ENCODE data around the gene RASGRF2.

GRCh38 chr5:80916676-80917075, 43.5 kb upstream of the RASGRF2 start:
- no peak for TF ChIP-seq EZH2 (IDR thresholded peaks at IDR 0.05; ENCODE audit: insufficient read depth, poor library complexity, severe bottlenecking)
- TF ChIP-seq EZH2phosphoT487 (IDR thresholded peaks at IDR 0.05; ENCODE audit: insufficient read depth, low read depth): no peak

All from GM23248 (cell line).